Fibroblast of skin of scalp (primary cell): ENCODE measurements around the gene EIF3D.
"Not testable (repeated sequence)": the region's sequence is repeated elsewhere in the genome, so short reads cannot be mapped to it uniquely, and the experiment has no call there.

Source experiments
- DNase-seq: peaks from one replicate; pipeline ENCODE4 v3.0.0-alpha.2; 2013

Gene EIF3D

DNA sequence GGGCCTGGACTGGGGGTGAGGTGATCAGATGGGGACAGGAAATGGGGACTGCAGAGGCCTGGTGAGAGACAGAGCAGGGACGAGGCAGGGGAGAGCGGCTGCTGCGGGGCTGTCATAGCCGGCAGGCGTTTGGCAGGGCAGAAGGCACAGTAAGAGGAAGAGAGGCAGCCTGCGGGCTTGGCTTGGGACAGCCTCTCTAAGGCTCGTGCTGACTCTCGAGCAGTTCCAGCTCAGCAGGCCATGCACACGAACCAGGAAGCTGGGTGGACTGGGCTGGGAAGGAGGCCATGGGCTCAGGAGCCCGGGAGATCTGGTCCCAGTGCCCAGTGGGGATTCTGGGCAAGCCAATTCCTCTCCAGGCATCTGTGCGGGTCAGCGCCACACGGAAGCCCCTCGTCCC is 19.6 kb upstream of the EIF3D start:
- DNase-seq = no peak

DNA sequence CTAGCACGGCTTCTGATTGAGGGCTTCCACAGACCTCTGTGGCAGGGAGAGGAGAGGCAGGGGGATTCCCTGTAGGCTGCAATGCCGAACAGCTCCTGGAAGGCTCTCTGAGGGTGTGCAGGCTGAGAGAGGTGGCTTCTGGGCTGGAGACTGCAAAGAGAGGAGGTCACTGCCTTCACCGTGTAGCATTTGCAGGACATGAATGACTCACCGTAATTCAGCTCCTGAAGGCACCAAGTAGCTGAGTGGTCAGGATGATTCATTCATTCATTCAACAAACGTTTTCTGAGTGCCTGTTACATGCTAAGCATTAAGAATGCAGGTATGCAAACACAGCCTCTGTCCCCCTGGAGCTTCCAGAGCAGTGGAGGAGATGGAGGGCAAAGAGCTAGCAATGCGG is 18.0 kb upstream of the EIF3D start:
- peak; percentile 57 for DNase-seq

DNA sequence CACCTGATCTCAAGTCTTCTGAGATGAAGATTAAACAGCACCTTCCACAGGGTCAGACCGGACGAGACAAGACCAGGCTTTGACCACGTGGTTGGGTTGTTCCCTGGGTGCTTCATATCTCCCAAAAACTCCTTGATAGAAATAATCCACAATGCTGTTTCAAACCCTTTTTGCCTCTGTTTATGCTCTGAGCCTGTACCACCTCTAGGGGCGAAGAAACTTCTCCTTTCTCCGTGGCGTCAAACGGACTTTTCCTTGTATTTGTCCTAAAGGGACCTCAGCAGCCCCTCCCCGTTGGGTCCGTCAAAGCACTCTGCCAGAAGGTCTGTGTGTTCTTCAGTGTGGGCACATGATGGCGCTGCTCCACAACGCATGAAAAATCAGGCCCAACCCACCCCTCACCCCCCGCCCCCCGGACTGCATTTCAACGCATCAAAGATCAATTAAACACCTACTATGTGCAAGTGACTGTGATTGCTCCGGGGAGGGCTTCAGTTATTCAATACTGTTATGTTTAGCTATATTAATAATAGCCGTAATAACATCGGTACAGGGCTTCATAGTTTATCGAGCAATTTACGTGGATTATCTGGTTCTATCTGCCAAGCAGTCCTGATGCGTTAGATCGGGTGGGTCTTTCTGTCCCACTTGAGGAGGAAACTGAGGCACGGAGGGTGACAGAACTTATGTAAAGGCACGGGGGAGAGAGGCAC is 17.3 kb upstream of the EIF3D start:
- peak; percentile 65 for DNase-seq

GRCh38 chr22:36544107-36544620 is 15.2 kb upstream of the EIF3D start:
- DNase-seq = peak; percentile 51

GRCh38 chr22:36541831-36542411 is 13.0 kb upstream of the EIF3D start:
- peak; percentile 78 for DNase-seq

DNA sequence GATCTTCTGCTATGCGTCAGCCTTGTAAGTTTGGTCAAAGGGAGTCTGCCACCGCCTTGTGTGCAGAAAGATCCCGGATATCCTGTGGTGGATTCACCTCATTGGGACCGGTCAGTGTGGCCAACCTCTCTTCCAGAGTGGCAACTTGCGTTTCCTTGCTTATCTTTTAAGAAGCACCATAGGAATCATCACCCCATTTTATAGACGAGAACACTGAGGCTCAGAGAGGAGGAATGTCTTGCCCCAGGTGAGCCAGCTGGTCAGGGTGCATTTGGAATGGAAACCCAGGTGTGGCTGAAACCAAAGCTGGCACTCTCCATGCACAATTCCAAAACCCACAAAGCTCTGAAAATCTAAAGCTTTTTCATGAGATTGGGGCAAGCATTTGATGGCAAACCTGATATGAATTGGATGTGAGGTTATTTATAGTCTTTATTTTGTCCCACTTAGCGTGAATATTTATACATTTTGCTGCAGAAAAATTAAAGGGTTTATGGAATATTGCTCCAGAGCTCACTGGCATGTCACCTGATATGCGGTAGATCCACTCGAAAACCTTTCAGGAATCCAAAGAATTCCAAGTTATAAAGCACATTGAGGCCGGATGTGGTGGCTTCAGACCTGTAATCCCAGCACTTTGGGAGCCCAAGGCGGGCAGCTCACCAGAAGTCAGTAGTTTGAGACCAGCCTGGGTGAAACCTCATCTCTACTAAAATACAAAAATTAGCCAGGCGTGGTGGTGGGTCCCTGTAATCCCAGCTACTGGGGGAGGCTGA is 12.1 kb upstream of the EIF3D start:
- peak; percentile 20 for DNase-seq

GRCh38 chr22:36538529-36538928 is 9.6 kb upstream of the EIF3D start:
- DNase-seq = peak; percentile 24

DNA sequence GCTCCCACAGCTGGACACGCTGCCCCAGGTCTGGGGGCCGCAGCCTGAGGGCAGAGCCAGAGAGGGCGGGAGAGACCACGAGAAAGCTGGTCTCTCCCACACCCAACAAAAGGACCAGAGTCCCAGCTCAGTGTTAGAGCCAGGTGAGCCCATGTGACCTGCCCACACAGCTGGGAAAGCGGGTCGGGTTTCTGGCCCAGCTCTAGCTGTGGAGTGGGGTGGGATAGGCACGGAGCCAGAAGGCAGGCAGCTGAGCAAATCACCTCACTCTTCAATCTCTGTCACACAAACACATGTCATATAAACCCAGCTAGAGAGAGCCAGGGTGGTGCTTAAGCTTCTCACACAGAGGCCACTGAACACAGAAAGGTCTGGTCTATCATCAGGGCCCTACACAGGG is 7.8 kb upstream of the EIF3D start:
- no peak for DNase-seq

DNA sequence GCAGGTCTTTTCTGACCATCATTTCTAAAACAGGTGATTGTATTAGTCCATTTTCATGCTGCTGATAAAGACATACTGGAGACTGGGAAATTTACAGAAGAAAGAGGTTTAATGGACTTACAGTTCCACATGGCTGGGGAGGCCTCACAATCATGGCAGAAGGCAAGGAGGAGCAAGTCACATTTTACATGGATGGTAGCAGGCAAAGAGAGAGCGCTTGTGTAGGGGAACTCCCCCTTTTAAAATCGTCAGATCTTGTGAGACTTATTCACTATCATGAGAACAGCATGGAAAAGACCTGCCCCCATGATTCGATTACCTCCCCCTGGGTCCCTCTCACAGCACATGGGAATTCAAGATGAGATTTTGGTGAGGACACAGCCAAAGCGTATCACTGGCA is 4.4 kb upstream of the EIF3D start:
- DNase-seq = not testable (repeated sequence)

DNA sequence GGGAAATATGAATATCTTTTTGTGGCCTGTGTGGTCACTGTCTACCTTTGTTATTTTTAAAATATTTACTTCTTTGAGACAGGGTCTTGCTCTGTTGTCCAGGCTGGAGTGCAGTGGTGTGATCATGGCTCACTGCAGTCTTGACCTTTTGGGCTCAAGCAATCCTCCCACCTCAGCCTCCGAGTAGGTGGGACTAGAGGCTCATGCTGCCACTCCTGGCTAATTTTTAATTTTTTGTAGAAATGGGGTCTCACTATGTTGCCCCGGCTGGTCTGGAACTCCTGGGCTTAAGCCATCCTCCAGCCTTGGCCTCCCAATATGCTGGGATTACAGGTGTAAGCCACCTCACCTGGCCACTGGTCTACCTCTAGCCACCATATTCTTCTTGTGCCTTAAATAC is 3.5 kb upstream of the EIF3D start:
- no peak for DNase-seq

- DNase-seq = no peak
Observed at GRCh38 chr22:36528341-36528740, 625 bp downstream of the EIF3D start.

- DNase-seq = no peak
Observed at GRCh38 chr22:36522662-36523061, 6.3 kb downstream of the EIF3D start.

- DNase-seq = no peak
Observed at GRCh38 chr22:36520423-36520822, 8.5 kb downstream of the EIF3D start.

- DNase-seq = not testable (repeated sequence)
Observed at GRCh38 chr22:36519906-36520305, 9.1 kb downstream of the EIF3D start.

DNA sequence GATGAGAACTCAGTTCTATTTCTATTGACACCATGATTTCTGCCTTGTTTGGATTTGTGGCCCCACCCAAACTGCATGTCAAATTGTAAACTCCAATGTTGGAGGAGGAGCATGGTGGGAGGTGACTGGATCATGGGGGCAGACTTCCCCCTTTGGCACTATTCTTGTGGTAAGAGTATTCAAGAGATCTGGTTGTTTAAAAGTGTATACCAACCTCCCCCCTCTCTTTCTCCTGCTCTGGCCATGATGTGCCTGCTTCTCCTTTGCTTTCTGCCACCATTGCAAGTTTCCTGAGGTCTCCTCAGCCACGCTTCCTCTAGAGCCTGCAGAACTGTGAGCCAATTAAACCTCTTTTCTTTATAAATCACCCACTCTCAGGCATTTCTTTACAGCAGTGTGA is 14.2 kb downstream of the EIF3D start:
- no peak for DNase-seq

DNA sequence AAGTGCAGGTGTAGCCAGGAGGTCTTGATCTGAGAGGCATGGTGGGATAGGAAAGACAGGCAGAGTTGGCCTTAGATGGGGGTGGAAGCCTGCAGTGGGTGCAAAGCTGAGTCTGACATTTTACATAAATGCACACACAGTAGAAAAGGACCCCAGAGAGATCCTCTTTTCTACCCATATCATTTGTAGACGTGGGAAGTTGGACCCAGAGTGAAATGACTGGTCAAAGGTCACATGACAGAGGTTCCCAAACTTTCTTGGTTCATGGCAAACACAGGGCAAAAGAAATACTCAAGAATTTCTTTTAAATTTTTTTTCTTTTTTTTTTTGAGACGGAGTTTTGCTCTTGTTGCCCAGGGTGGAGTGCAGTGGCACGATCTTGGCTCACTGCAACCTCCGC is 16.0 kb downstream of the EIF3D start:
- no peak for DNase-seq

GRCh38 chr22:36512333-36512732 is 16.6 kb downstream of the EIF3D start:
- DNase-seq = no peak

GRCh38 chr22:36510966-36511881 is 17.7 kb downstream of the EIF3D start:
- DNase-seq = peak; percentile 59

GRCh38 chr22:36510384-36510783 is 18.6 kb downstream of the EIF3D start:
- no peak for DNase-seq

GRCh38 chr22:36507518-36508010 is 21.4 kb downstream of the EIF3D start:
- no peak for DNase-seq

- peak; percentile 84 for DNase-seq
Observed at GRCh38 chr22:36506637-36507517, 22.1 kb downstream of the EIF3D start, which contains the start of gene FOXRED2. Gene FOXRED2 (minus strand): TSS chr22:36507040. CDS start chr22:36506422, 618 bp downstream.
